DOHH2 (cell line): ENCODE data around the gene HOXB8.

ENCODE experiments used
- H3F3A ChIP-seq: fragments of 200-600 bp; sonication (generic), shearing (Covaris generic); 2 replicates; pipeline ENCODE4 v1.6.0; 2016; ENCODE audit warnings: antibody characterized with exemption, mild to moderate bottlenecking; ENCODE audit not compliant: control insufficient read depth, insufficient read depth
- H3K27ac ChIP-seq: fragments of 200-600 bp; sonication (generic); 2 replicates; pipeline ENCODE4 v1.5.1; 2014; ENCODE audit warnings: low read depth, mild to moderate bottlenecking, low read length, moderate library complexity
- H3K27me3 ChIP-seq: fragments of 200-600 bp; sonication (generic); 2 replicates; pipeline ENCODE4 v1.6.1; 2014; ENCODE audit warnings: mild to moderate bottlenecking, low read length, mixed read lengths; ENCODE audit not compliant: control insufficient read depth
- H3K36me3 ChIP-seq: fragments of 200-600 bp; sonication (generic); 2 replicates; pipeline ENCODE4 v1.6.1; 2014; ENCODE audit warnings: mild to moderate bottlenecking, low read length, moderate library complexity, mixed read lengths; ENCODE audit not compliant: control insufficient read depth
- H3K4me1 ChIP-seq: fragments of 200-600 bp; sonication (generic); 2 replicates; pipeline ENCODE4 v1.6.1; 2014; ENCODE audit warnings: mild to moderate bottlenecking, low read length, mixed read lengths; ENCODE audit not compliant: control insufficient read depth
- H3K4me2 ChIP-seq: fragments of 200-600 bp; sonication (generic); 2 replicates; pipeline ENCODE4 v1.6.0; 2014; ENCODE audit warnings: mild to moderate bottlenecking, low read length, moderate library complexity
- H3K4me3 ChIP-seq: fragments of 200-600 bp; sonication (generic); 2 replicates; pipeline ENCODE4 v1.5.1; 2014; ENCODE audit warnings: mild to moderate bottlenecking, low read length, mixed read lengths
- H3K79me2 ChIP-seq: fragments of 200-600 bp; sonication (generic); 2 replicates; pipeline ENCODE4 v1.6.1; 2014; ENCODE audit warnings: mild to moderate bottlenecking, low read length, mixed read lengths; ENCODE audit not compliant: control insufficient read depth
- H3K9me2 ChIP-seq: fragments of 200-600 bp; sonication (generic); replicated peaks from 2 replicates; pipeline ENCODE4 v1.6.1; 2014; ENCODE audit warnings: mild to moderate bottlenecking, low read length, mixed read lengths; ENCODE audit not compliant: control insufficient read depth
- H3K9me3 ChIP-seq: fragments of 200-600 bp; sonication (generic); 2 replicates; pipeline ENCODE4 v1.6.1; 2014; ENCODE audit warnings: antibody characterized with exemption, low read length, mixed read lengths; ENCODE audit not compliant: control insufficient read depth, insufficient read depth
- H4K20me1 ChIP-seq: fragments of 200-600 bp; sonication (generic); 2 replicates; pipeline ENCODE4 v1.6.0; 2014; ENCODE audit warnings: low read depth, mild to moderate bottlenecking, antibody characterized with exemption, low read length, moderate library complexity; ENCODE audit not compliant: control insufficient read depth, insufficient read depth
- CTCF ChIP-seq: fragments of 200-600 bp; sonication (generic); IDR thresholded peaks from one replicate; pipeline ENCODE4 v1.5.1; 2014; ENCODE audit warnings: antibody characterized with exemption, mild to moderate bottlenecking, low read depth, low read length; ENCODE audit not compliant: poor library complexity, severe bottlenecking
- EZH2phosphoT487 ChIP-seq: fragments of 200-600 bp; sonication (generic); IDR thresholded peaks from 2 replicates; pipeline ENCODE4 v1.6.1; 2017; ENCODE audit warnings: borderline replicate concordance, mild to moderate bottlenecking, antibody characterized with exemption, low read length, moderate library complexity, mixed read lengths

Gene HOXB8

GRCh38 chr17:48590607-48591161 lies 24.4 kb downstream of the HOXB8 start:
- TF ChIP-seq EZH2phosphoT487 = no peak
- no peak for TF ChIP-seq CTCF
- Histone ChIP-seq H3F3A (no peaks in the 10 kb centered on the region), H3K36me3 (no peaks in the 10 kb centered on the region), H3K4me3 (no peak overlapping the region), H3K9me2 (no peaks in the 10 kb centered on the region), H4K20me1 (peaks cover 4% of the 10 kb centered on the region; the same call in 1 of the 2 replicates), H3K27me3 (peaks cover 73% of the 10 kb centered on the region), H3K9me3 (no peaks in the 10 kb centered on the region), H3K79me2 (no peaks in the 10 kb centered on the region), H3K4me1 (peaks cover 9% of the 10 kb centered on the region), H3K27ac (no peak overlapping the region), H3K4me2 (no peak overlapping the region)

- Histone ChIP-seq H3K79me2 (no peaks in the 10 kb centered on the region), H3K4me1 (peaks cover 14% of the 10 kb centered on the region), H3K4me2 (no peak within 1 kb of the TSS), H3K36me3 (no peaks in the 10 kb centered on the region), H3K27ac (no peak within 1 kb of the TSS), H3K9me3 (no peaks in the 10 kb centered on the region), H4K20me1 (peaks cover 4% of the 10 kb centered on the region; the same call in 1 of the 2 replicates), H3K27me3 (peaks cover 76% of the 10 kb centered on the region), H3K4me3 (no peak within 1 kb of the TSS), H3F3A (no peaks in the 10 kb centered on the region), H3K9me2 (no peaks in the 10 kb centered on the region)
- no peak; the same call in 1 of the 2 replicates for TF ChIP-seq EZH2phosphoT487
- no peak for TF ChIP-seq CTCF
These were observed 25.1 kb downstream of the HOXB8 start, which contains the start of gene HOXB3 for GRCh38 chr17:48589831-48590606. Gene HOXB3 (minus strand): TSS chr17:48590241. CDS start chr17:48552474, 37,767 bp downstream.

GRCh38 chr17:48589060-48589830 lies 25.8 kb downstream of the HOXB8 start:
- Histone ChIP-seq H3K4me3 (no peak overlapping the region), H3K36me3 (no peaks in the 10 kb centered on the region), H3K27ac (no peak overlapping the region), H3K27me3 (peaks cover 82% of the 10 kb centered on the region), H3K4me1 (peaks cover 15% of the 10 kb centered on the region), H3K9me2 (no peaks in the 10 kb centered on the region), H3K9me3 (no peaks in the 10 kb centered on the region), H3F3A (no peaks in the 10 kb centered on the region), H3K4me2 (no peak overlapping the region), H3K79me2 (no peaks in the 10 kb centered on the region), H4K20me1 (peaks cover 4% of the 10 kb centered on the region; the same call in 1 of the 2 replicates)
- TF ChIP-seq EZH2phosphoT487 = no peak; the same call in 1 of the 2 replicates
- no peak for TF ChIP-seq CTCF
